Vagina (tissue), 2 donors: ENCODE measurements around the gene MBP.

Source experiments
- CTCF ChIP-seq, 3 experiments: fragments of 450-650 bp in 2 of 3; fragments of 200-600 bp in 1 of 3; sonication (generic) in 1 of 3; IDR thresholded peaks; one replicate each; pipeline ENCODE4 v1.5.1; 2017 to 2019; ENCODE audit warnings: antibody characterized with exemption in 3 of 3, mild to moderate bottlenecking in 2 of 3, moderate library complexity in 2 of 3
- POLR2A ChIP-seq, 2 donors: fragments of 450-650 bp; IDR thresholded peaks; one replicate each; pipeline ENCODE4 v1.6.1; 2017; ENCODE audit warnings: antibody characterized with exemption in 2 of 2, mild to moderate bottlenecking in 2 of 2, moderate library complexity in 2 of 2

- no peak for TF ChIP-seq POLR2A (IDR thresholded peaks at IDR 0.05)
- no peak for TF ChIP-seq CTCF (IDR thresholded peaks at IDR 0.05)
Measured at GRCh38 chr18:76958692-76959341, 173.8 kb downstream of the MBP start.
